Fibroblast of skin of left biceps (primary cell): ENCODE results near the gene KLC3.
"Not testable (repeated sequence)": the region's sequence is repeated elsewhere in the genome, so short reads cannot be mapped to it uniquely, and the experiment has no call there.

ENCODE experiments used
- DNase-seq, 2 experiments: peaks; one replicate each; pipeline ENCODE4 v3.0.0-alpha.2; 2013; ENCODE audit warnings: low read depth in 2 of 2

The KLC3 gene

DNA sequence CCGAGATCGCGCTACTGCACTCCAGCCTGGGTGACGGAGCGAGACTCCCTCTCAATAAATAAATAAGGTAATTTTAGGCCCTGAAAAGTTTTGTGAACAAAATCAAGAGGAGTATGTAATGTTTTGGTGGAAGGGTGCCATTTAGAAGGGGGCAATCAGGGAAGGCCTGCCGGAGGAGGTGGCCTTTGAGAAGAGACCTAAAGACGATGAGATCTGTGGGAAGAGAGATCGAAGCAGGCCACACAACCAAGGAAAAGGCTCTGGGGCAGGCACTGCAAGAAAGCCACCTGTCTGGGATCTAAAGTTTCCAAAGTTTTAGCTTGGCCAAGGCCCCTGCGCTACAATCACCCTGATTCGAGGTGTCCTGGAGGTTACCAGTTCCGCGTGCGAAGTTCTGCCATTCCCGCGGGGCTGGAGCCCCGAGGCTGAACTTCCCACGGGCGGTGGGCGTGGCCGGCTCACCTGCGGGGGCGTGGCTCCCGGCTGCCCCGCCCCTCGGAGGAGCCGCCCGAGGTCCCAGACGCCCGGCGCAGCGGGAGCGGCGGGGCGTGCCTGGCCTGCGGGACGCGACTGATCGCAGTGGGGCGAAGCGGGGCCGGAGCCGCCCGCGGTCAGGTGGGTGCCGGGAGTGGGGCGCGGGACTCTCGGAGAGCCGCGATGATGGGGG is at the start of gene KLC3:
Gene KLC3 (plus strand): TSS at position 519 of the 667 bp plus-strand sequence. CDS start 4,792 bp downstream, outside the sequence.
- no peak for DNase-seq

GRCh38 chr19:45291834-45292233 is 48.7 kb upstream of the KLC3 start:
- no peak for DNase-seq

GRCh38 chr19:45293682-45294081 is 46.9 kb upstream of the KLC3 start:
- DNase-seq: no peak

GRCh38 chr19:45294291-45295029 is 46.1 kb upstream of the KLC3 start:
- DNase-seq: no peak

- no peak for DNase-seq
Measured at GRCh38 chr19:45295873-45296272, 44.7 kb upstream of the KLC3 start.

DNA sequence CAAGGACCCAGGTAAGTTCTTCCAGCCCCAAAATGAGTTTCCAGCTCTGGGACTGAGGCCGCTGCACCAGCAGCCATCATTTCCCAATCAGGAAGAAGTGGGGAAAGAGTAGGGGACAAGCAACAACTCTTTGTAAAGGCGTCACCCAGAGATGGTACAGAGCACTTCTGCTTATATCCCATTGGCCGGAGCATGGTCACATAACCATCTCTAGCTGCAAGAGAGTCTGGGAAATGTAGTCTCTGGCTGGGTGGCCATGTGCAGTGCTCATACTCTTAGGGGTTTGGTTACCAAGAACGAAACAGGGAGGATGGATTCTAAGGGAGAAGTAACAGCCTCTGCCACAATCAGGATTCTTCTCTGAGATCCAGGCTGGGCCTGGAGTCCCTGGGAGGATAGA is 44.2 kb upstream of the KLC3 start:
- no peak for DNase-seq

GRCh38 chr19:45297674-45298073 is 42.9 kb upstream of the KLC3 start:
- DNase-seq: no peak

DNA sequence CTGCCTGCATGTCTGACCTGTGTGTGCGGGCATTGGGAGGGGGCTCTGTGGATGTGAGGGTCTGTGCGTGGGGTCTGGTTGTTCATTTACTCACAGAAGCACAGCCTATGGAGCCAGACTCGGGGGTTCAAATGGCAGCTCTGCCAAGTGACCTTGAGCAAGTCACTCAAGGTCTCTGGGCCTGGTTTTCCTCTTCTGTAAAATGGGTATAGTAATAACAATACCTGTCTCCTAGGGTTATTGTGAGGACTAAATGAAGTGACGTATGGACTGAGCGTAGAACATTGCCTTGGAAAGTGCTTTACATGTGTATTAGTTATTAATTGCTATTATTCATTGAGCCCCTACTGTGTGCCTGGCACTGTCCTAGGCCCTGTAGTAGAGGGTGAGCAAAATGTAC is 42.3 kb upstream of the KLC3 start:
- no peak for DNase-seq

- no peak for DNase-seq
Measured at GRCh38 chr19:45299719-45300118, 40.8 kb upstream of the KLC3 start.

GRCh38 chr19:45302416-45302815 is 38.1 kb upstream of the KLC3 start:
- DNase-seq: no peak

DNA sequence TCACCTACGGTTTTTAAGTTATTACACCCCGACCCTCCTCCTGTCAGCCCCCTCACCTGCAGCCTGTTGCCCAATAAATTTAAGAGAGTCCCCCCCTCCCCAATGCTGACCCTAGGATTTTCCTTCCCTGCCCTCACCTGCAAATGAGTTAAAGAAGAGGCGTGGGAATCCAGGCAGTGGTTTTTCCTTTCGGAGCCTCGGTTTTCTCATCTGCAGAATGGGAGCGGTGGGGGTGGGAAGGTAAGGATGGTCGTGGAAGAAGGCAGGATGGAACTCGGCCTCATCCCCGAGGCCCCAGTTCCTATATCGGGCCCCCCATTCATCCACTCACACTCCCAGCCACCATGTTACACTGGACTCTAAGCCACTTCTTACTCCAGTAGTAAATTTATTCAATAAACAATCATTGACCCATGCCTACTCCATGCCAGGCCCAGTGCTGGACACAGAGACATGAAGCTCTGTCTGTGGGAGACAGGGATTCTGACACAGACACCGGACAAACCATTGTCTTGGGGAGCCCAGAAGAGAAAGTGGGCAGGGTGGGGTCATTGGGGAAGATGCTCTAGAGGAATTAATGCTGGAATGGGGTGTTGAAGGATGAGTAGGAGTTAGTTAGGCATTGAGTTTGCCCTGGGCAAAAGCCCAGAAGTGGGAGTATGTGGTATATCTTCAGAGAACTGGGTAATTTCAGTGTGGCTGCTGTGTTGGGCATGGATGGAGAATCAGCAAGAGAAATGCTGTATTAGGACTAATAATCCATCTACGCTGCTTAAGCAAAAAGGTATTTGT is 37.1 kb upstream of the KLC3 start:
- no peak for DNase-seq

- DNase-seq: no peak
Measured at GRCh38 chr19:45304141-45304926, 36.2 kb upstream of the KLC3 start.

GRCh38 chr19:45305007-45305406 is 35.5 kb upstream of the KLC3 start:
- no peak for DNase-seq

DNA sequence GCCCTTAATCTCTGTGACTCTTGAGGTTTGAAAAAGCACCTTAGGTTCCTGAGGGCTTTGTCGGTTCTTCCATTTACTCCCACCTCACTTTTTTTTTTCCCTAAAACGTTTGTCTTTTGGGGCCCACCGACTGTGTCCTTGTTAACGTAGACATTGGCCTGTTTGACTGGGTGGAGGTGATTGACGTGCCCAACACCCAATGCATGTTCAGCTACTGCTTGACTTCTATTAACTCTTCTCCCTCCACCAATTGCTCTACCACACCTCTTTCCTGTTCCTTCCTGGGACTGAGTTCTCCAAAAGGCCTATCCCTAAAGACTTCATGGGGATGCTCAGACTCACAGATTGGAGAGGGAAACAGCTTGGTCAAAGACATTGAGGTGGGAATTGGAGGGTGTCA is 35.1 kb upstream of the KLC3 start:
- no peak for DNase-seq

DNA sequence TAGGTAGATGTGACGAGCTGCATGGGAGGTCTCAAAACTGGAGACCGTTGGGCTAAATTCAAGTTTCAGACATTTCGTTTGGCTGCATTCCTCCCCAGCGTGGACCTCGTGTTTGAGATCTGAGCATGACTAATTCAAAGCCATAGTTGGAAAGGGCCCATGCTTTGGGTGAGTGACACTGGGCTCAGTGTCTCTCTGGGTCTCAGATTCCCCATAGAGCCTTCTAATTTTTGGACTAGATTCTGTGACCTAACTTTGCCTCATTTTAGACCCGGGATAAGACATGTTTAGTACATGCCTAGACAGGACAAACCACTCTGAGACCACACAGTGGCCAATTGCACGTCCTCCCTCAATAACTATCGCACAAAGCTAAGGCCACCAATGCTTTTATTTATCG is 34.5 kb upstream of the KLC3 start:
- no peak for DNase-seq

DNA sequence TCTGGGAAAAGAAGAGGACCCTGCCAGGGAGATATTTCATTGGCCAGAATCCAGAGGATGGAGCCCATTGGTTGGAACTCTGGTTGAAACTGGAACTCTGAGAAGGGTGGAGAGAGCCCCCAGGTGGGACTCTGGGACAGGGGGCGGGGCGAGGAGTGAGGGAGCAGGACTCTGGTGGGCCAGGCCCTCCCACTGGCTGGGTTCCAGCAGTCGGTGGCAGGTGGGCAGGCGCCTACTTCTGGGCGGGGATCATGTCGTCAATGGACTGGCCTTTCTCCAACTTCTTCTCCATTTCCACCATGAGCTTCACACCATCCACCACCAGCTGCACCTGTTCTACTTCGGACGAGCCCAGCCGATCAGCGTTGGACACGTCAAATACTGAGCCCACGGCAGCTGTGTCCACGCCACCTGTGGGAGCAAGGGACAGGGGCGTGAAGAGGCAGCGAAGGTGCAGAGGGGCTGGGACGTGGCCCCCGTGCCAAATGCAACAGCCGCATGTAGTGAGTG is 34.0 kb upstream of the KLC3 start:
- DNase-seq: no peak

DNA sequence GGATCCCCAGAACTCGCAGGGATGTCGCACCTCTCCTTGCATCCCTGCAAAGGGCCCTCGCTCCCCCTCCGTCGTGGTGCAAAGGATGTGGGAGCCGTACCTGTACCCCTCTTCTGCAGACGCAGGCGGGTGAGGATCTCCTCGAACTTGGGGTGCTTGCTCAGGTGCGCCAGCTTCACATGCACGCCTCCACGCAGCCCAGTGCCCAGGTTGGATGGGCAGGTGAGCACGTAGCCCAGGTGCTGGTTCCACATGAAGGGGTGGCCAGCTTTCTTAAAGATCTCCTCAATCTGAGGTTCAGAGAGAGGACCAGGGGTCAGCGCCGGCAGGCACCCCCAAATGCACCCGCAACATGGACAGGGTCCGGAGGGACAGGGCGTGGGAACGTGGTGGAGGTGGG is 33.2 kb upstream of the KLC3 start:
- no peak for DNase-seq

GRCh38 chr19:45309322-45309721 is 31.2 kb upstream of the KLC3 start:
- not testable (repeated sequence) for DNase-seq

DNA sequence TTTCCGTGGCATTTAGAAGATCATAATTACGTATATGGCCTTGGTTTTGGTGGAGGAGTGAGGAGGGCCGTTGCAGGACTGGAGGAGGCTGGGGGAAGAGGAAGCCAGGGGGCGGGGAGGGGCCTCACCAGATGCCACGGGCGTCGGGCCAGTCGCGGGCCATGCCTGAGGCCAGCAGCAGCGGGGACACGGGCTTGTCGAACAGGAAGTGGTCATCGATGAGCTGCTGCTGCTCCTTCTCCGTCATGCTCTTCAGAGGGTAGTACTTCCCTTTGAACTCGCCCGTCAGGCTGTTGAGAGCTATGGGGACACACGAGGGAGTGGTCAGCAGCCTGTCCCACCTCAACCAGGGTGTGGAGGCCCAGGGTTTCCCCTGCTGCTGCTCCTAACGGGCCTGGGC is 28.9 kb upstream of the KLC3 start:
- no peak for DNase-seq

GRCh38 chr19:45312285-45312684 is 28.3 kb upstream of the KLC3 start:
- DNase-seq: not testable (repeated sequence)

DNA sequence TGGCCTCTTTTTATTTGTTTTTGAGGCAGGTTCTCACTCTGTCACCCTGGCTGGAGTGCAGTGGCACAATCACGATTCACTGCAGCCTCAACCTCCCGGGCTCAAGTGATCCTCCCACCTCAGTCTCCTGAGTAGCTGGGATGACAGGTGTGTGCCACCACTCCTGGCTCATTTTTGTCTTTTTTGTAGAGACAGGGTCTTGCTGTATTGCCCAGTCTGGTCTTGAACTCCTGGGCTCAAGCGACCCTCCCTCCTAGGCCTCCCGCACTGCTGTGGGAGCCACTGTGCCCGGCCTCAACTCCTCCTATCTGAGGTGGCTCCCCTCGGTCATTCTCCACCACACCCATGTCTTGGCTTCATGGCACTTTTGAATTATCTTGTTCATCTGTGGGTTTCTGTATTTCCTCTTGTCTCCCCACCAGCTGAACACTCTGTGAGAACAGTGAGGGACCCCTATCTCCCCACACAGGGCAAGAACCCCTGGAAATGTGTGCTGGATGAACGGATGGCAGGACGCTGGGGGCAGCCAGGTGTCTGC is 25.8 kb upstream of the KLC3 start:
- no peak for DNase-seq
